ENCODE data around the gene NUAK1.

NUAK1 gene

GRCh38 chr12:106027911-106028310 lies 110.8 kb downstream of the NUAK1 start:
- no peak for TF ChIP-seq EZH2phosphoT487 (IDR thresholded peaks at IDR 0.05; ENCODE audit: borderline replicate concordance, low read length)
- no peak for TF ChIP-seq CTCF (IDR thresholded peaks at IDR 0.05; ENCODE audit: low read depth, low read length, poor library complexity, severe bottlenecking)
- H3K4me1 ChIP-seq (ENCODE audit: control insufficient read depth, low read length), result no peaks in the 10 kb centered on the region; the same call in 1 of the 2 replicates
- no peak overlapping the region for H3K4me2 ChIP-seq (ENCODE audit: low read length)
- H3K9me3 ChIP-seq (ENCODE audit: control insufficient read depth, insufficient read depth, low read length), result no peaks in the 10 kb centered on the region; the same call in 1 of the 2 replicates
- H4K20me1 ChIP-seq (ENCODE audit: control insufficient read depth, insufficient read depth, low read depth, low read length), result no peaks in the 10 kb centered on the region
- no peaks in the 10 kb centered on the region for H3K79me2 ChIP-seq (ENCODE audit: control insufficient read depth, low read length)
- H3K9me2 ChIP-seq (replicated peaks; ENCODE audit: control insufficient read depth, low read length), result no peaks in the 10 kb centered on the region
- H3K4me3 ChIP-seq (ENCODE audit: low read length), result no peak overlapping the region
- H3F3A ChIP-seq (ENCODE audit: control insufficient read depth, insufficient read depth), result no peaks in the 10 kb centered on the region
- H3K36me3 ChIP-seq (ENCODE audit: control insufficient read depth, low read length), result no peaks in the 10 kb centered on the region
- H3K27me3 ChIP-seq (ENCODE audit: control insufficient read depth, low read length), result peaks cover 3% of the 10 kb centered on the region; the same call in 1 of the 2 replicates
- no peak overlapping the region for H3K27ac ChIP-seq (ENCODE audit: low read depth, low read length)

GRCh38 chr12:106027286-106027685 lies 111.5 kb downstream of the NUAK1 start:
- Histone ChIP-seq H3K27me3 (ENCODE audit: control insufficient read depth, low read length) (peaks cover 3% of the 10 kb centered on the region; the same call in 1 of the 2 replicates), H3K9me3 (ENCODE audit: control insufficient read depth, insufficient read depth, low read length) (peaks cover 3% of the 10 kb centered on the region; the same call in 1 of the 2 replicates), H3K36me3 (ENCODE audit: control insufficient read depth, low read length) (no peaks in the 10 kb centered on the region), H3K4me2 (ENCODE audit: low read length) (no peak overlapping the region), H3K4me3 (ENCODE audit: low read length) (no peak overlapping the region), H4K20me1 (ENCODE audit: control insufficient read depth, insufficient read depth, low read depth, low read length) (no peaks in the 10 kb centered on the region), H3K9me2 (replicated peaks; ENCODE audit: control insufficient read depth, low read length) (no peaks in the 10 kb centered on the region), H3F3A (ENCODE audit: control insufficient read depth, insufficient read depth) (no peaks in the 10 kb centered on the region), H3K79me2 (ENCODE audit: control insufficient read depth, low read length) (no peaks in the 10 kb centered on the region), H3K27ac (ENCODE audit: low read depth, low read length) (no peak overlapping the region), H3K4me1 (ENCODE audit: control insufficient read depth, low read length) (no peaks in the 10 kb centered on the region; the same call in 1 of the 2 replicates)
- TF ChIP-seq CTCF (IDR thresholded peaks at IDR 0.05; ENCODE audit: low read depth, low read length, poor library complexity, severe bottlenecking) (no peak), EZH2phosphoT487 (IDR thresholded peaks at IDR 0.05; ENCODE audit: borderline replicate concordance, low read length) (no peak)

- no peak overlapping the region for H3K27ac ChIP-seq (ENCODE audit: low read depth, low read length)
- TF ChIP-seq CTCF (IDR thresholded peaks at IDR 0.05; ENCODE audit: low read depth, low read length, poor library complexity, severe bottlenecking) (no peak), EZH2phosphoT487 (IDR thresholded peaks at IDR 0.05; ENCODE audit: borderline replicate concordance, low read length) (no peak)
- H3K27me3 ChIP-seq (ENCODE audit: control insufficient read depth, low read length), result peaks cover 3% of the 10 kb centered on the region; the same call in 1 of the 2 replicates
Observed at GRCh38 chr12:106025129-106025528, 113.6 kb downstream of the NUAK1 start.

More at GRCh38 chr12:106025129-106025528, 113.6 kb downstream of the NUAK1 start:
- H3K4me3 ChIP-seq (ENCODE audit: low read length), result no peak overlapping the region
- no peak overlapping the region for H3K4me2 ChIP-seq (ENCODE audit: low read length)
- no peaks in the 10 kb centered on the region for H3K36me3 ChIP-seq (ENCODE audit: control insufficient read depth, low read length)
- no peaks in the 10 kb centered on the region for H3F3A ChIP-seq (ENCODE audit: control insufficient read depth, insufficient read depth)
- H3K4me1 ChIP-seq (ENCODE audit: control insufficient read depth, low read length), result no peaks in the 10 kb centered on the region; the same call in 1 of the 2 replicates
- H3K9me2 ChIP-seq (replicated peaks; ENCODE audit: control insufficient read depth, low read length), result no peaks in the 10 kb centered on the region; the same call in 1 of the 2 replicates
- H3K79me2 ChIP-seq (ENCODE audit: control insufficient read depth, low read length), result no peaks in the 10 kb centered on the region
- no peaks in the 10 kb centered on the region for H4K20me1 ChIP-seq (ENCODE audit: control insufficient read depth, insufficient read depth, low read depth, low read length)
- peaks cover 3% of the 10 kb centered on the region; the same call in 1 of the 2 replicates for H3K9me3 ChIP-seq (ENCODE audit: control insufficient read depth, insufficient read depth, low read length)

Data from DOHH2 (cell line).